Midbrain (tissue), 1 donor: ENCODE measurements around the gene CCL24.
A peak's percentile ranks its signal among the peaks of the same experiment; 100 is the strongest.
"Not testable (repeated sequence)": the region's sequence is repeated elsewhere in the genome, so short reads cannot be mapped to it uniquely, and the experiment has no call there.

Experiments
- DNase-seq: peaks from one replicate; lab custom pipeline; 2025; lab: John Stamatoyannopoulos, UW

Gene CCL24

DNA sequence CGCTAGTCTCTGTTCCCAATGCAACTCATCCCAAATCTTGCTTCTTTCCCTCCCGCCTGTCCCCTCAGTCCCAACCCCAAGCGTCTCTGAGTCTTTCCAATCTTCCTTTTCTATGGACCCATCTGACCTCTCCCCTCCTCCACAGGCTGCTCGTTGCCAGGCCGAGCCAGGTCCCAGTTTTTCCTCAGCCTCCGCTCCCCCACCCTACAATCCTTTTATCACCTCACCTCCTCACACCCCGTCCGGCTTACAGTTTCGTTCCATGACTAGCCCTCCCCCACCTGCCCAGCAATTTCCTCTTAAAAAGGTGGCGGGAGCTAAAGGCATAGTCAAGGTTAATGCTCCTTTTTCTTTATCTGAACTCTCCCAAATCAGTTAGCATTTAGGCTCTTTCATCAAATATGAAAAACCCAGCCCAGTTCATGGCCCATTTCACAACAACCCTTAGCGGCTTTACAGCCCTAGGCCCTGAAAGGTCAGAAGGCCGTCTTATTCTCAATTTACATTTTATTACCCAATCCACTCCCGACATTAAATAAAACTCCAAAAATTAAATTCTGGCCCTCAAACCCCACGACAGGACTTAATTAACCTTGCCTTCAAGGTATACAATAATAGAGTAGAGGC lies 32.8 kb downstream of the CCL24 start:
- DNase-seq = not testable (repeated sequence)

DNA sequence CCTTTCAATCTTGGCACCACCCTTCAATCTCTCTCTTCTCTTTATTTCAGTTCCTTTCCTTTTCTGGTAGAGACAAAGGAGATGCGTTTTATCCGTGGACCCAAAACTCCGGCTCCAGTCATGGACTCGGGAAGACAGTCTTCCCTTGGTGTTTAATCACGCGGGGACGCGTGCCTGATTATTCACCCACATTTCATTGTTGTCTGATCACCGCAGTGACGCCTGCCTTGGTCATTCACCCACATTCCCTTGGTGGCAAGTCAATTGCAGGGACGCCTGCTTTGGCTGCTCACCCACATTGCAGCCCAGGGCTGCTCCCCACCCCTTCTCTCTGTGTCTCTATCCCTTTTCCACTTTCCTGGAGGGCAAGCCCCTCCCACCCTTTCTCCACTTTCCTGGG lies 34.1 kb downstream of the CCL24 start:
- not testable (repeated sequence) for DNase-seq

DNA sequence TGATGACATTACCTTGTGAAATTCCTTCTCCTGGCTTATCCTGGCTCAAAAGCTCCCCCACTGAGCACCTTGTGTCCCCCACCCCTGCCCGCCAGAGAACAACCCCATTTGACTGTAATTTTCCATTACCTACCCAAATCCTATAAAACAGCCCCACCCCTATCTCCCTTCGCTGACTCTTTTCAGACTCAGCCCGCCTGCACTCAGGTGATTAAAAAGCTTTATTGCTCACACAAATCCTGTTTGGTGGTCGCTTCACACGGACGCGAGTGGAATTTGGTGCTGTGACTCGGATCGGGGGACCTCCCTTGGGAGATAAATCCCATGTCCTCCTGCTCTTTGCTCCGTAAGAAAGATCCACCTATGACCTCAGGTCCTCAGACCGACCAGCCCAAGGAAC lies 34.6 kb downstream of the CCL24 start:
- not testable (repeated sequence) for DNase-seq

DNA sequence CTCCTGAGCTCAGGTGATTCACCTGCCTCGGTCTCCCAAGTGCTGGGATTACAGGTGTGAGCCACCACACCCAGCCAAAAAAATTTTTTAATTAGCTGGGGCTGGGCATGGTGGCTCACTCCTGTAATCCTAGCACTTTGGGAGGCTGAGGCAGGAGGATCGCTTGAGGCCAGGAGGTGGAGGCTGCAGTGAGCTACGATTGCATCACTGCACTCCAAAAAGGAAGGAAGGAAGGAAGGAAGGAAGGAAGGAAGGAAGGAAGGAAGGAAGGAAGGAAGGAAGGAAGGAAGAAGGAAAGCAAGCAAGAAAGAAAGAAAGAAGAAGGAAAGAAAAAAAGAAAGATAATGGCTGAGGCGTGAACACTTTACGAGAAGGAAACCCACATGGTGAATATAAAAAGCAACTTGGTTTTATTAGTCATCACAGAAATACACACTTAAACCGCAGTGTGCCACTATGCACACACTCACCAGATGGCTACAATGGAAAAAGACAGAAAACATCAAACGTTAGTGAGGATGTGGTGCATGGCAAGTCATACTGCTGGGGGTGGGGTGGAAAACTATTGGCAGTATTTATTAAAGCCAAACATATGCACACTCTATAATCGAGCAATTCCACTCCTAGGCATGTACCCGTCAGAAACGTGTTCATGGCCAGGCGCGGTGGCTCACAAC lies 37.2 kb downstream of the CCL24 start:
- no peak for DNase-seq

DNA sequence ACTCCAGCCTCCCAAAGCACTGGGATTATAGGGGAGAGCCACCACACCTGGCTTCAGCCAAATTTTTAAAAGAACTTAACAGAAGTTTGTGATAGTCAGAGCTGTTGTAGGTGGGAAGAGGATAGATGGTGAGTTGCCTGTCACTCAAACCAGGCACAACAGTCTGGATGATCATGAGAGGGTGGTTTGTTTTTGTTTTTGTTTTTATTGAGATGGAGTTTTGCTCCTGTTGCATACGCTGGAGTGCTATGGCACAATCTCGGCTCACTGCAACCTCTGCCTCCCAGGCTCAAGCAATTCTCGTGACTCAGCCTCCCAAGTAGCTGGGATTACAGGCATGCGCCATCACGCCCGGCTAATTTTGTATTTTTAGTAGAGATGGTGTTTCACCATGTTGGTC lies 39.6 kb downstream of the CCL24 start:
- DNase-seq = not testable (repeated sequence)

DNA sequence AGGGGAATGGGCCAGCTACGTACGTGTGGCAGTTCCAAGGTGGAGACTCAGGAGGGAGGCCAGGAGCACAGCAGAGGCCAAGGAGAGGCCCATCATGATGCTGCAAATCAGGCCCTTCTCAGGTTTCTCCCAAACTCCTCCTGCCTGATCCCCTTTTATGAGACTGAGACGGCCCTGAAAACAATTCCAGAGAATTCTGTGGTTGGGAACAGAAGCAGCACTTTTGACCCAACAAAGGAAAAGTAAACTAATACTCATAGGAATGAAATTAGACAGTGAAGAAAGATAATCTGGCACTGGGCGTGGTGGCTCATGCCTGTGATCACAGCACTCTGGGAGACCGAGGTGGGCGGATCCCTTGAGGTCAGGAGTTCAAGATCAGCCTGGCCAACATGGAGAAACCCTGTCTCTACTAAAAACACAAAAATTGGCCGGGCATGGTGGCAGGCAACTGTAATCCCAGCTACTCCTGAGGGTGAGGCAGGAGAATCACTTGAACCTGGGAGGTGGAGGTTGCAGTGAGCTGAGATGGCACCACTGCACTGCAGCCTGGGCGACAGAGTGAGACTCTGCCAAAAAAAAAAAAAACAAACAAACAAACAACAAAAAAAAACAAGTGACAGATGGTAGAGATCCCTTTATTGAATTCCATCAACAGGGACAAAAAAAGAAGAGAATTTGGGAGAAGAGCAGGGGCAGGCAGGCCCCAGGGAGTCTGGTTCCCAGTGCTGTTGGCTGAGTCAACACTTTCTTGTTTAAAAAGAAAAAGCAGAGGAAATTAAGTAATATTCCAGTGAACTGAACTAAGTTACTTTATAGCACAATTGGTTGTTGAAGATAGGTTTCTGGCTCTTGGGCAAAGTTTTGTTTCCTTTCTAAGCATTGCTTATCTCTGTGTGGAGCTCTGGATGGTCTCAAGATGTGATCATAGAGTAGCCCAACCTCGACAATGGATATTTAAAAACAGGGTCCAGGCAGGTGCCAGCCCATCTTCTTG lies 41.2 kb downstream of the CCL24 start, which contains the start of gene CCL26:
Gene CCL26, minus strand, starts transcription at position 131 of the 997 bp plus-strand sequence. Its CDS starts 35 bp downstream, at position 96.
- no peak for DNase-seq

DNA sequence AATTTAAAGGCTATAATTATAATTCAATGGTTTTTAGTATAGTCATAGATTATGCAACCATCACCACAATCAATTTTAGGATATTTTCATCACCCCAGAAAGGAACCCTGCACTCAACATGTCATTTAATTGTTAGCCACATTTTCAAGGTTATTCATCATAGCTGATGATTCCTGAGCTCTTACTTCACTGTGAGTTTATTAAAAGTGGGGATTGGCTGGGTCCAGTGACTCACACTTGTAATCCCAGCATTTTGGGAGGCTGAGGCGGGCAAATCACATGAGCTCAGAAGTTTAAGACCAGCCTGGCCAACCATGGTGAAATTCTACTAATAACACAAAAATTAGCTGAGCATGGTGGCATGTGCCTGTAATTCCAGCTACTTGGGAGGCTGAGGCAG lies 42.4 kb downstream of the CCL24 start:
- no peak for DNase-seq

DNA sequence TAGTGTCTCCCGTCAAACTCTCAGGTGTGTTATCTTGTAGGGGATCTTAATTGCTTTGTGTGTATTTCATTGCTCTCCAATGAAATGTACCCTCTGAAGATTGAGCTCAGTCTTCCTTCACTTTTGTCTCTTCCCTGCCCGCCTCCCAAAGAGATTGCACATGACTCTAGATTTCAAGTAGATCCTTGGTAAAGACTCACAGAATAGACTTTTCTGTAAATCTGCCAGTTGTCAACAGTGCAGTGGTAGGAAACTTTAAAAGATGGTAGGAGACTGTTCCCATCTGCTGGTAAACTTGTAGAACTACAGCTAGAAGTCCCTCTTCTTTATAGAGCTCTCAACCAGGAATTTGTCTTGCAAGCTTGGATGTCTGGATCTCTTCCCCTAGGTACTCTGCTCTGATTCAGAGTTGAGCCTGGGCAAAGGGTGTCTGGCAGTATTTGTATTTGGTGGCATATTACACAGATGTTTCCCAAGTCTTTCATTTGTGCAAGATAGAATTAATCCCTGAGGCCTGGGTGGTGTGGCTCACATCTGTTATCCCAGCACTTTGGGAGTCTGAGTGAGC lies 51.2 kb downstream of the CCL24 start:
- peak; percentile 57 for DNase-seq

DNA sequence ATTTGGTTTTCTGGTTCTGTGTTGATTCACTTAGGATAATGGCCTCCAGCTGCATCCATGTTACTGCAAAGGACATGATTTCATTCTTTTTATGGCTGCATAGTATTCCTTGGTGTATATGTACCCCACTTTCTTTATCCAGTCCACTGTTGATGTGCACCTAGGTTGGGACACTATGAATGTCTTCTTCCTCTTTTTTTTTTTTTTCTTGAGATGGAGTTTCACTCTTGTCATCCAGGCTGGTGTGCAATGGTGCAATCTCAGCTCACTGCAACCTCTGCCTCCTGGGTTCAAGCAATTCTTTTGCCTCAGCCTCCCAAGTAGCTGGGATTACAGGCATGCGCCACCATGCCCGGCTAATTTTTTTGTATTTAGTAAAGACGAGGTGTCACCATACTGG lies 51.8 kb downstream of the CCL24 start:
- not testable (repeated sequence) for DNase-seq
